Measurements from ENCODE around the gene CRIM1.

The CRIM1 gene

GRCh38 chr2:36561237-36561944, 205.8 kb downstream of the CRIM1 start:
- no peak for DNase-seq

DNA sequence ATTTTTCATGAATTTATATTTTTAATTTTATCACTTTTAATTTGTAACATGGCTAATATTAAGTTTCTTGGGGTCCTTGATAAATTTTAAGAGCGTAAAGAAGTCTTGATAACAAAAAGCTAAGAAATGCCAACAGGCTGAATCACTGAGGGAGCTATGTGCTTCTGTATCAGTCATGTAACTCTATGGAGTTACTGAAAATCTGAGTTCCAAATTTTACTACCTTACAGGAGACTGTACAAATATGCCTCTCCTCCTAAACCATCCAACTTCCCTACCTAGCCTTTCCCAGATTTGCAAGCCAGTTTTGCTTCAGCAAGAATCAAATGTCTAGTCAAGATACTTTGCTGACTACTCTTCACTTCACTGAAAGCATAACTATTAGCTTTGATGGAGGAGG, 206.7 kb downstream of the CRIM1 start:
- no peak for DNase-seq

- no peak for DNase-seq
These were observed 207.5 kb downstream of the CRIM1 start for GRCh38 chr2:36562973-36563532.

GRCh38 chr2:36564377-36564930, 208.9 kb downstream of the CRIM1 start:
- no peak for DNase-seq

- no peak for DNase-seq
These were observed 210.1 kb downstream of the CRIM1 start for GRCh38 chr2:36565712-36566111.

- no peak for DNase-seq
These were observed 211.3 kb downstream of the CRIM1 start for GRCh38 chr2:36566887-36567286.

GRCh38 chr2:36567711-36568408, 212.3 kb downstream of the CRIM1 start:
- DNase-seq: no peak

DNA sequence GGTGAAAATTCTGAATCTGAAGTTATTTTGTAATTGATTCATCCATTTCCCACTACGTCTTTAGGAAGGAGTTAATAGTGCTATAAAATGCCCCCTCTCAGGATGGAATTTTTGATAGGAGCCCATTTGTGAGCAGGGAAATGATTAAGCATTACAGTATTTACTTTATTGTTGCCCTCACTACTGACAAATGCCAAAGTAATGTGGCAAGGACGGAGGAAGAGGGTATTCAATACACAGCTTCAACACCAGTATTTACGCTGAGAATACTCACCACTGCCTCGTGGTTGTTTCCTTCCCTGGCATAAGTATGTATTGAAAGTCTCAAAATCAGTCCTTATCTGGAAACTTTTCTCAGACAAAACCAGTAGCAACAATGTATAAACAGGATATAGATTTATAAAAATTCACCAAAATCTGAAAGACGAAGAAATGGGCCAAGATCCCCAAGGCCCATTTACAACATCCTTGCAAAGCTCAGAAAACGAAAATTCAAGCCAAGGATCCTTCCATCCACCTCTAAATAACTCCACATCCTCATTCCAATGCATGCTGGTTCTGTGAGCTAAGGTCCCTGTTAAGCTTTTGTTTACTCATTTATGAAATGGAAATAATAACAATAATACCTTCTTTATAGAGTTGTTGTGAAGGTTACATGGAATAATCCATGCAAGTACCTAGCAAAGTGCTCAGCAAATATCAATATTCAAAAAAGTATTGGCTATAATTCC, 213.1 kb downstream of the CRIM1 start:
- DNase-seq: no peak

DNA sequence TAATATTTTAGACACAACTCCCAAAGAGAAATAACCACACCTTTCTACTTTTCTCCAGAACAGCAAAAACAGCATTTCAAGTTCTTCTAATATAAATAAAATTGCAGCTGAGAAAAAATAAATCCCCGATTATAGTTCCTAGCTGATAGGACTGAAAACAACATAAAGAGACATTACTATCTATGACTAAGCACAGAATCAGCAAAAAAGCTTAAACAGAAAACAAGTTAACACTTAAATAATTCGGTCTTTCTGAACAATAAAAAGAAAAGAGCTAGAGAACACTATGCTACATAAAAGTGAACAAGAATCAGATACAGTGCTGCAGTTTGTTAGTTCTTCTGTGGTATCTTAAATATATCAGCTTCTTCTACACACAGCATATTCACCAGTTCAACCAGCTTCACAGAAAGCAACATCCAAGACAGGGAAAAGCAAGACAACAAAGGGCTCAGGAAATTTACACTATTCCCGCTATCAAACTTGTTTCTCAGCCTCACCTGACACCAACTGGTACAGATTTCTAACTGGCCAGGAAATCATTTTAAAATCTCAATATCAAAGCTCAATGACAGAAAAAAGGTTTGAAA, 213.8 kb downstream of the CRIM1 start:
- no peak for DNase-seq

- DNase-seq: no peak
These were observed 214.8 kb downstream of the CRIM1 start for GRCh38 chr2:36570416-36570815.

GRCh38 chr2:36572054-36572718, 216.6 kb downstream of the CRIM1 start:
- no peak for DNase-seq

GRCh38 chr2:36572719-36573059, 217.1 kb downstream of the CRIM1 start:
- no peak for DNase-seq

GRCh38 chr2:36573165-36573564, 217.6 kb downstream of the CRIM1 start:
- DNase-seq: no peak

GRCh38 chr2:36574560-36574959, 219.0 kb downstream of the CRIM1 start:
- no peak for DNase-seq

GRCh38 chr2:36577884-36578283, 222.3 kb downstream of the CRIM1 start:
- no peak for DNase-seq

DNA sequence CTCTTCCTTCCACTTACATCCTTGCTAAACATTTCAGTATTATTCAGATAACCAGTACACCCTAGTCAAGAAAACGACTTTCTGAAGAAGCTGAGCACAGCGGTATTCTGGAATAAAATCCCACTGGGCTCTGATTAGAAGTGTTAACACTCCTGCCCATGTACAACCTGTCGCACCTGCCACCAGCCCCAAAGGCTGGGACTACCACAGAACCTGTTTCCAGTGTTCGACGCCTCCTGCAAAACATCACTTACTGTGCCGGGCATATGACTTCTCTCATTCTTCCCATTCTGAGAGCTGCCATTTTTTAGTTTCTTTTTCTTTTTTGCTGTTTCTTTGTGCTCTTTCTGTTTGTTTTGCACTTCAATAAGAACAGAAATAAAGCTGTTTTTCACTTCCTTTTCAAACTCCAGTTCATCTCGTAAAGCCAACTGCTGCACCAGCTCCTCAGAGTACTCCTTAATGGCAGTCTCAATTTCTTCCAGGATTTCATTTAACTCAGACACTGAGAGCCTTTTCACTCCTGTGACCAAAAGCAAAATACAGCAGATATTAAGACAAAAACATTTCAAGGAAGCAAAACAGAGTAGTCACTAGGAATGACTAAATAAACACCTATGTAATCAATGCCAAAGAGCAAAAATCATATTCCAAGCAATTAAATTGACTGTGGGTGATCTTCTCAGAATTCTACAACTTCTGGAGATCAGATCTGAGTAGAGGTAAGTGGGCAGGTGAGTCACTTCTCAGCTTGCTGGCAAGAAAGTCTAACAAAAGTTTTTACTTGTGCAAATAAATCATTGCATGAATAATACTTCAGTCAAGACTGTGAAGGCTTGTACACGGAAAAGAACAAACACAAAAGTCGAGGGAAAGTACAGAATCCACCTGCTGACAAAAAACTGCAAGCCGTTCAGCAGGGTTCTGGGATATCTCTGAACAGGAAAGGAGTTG, 223.0 kb downstream of the CRIM1 start:
- no peak for DNase-seq

- no peak for DNase-seq
These were observed 223.7 kb downstream of the CRIM1 start for GRCh38 chr2:36579297-36579664.

DNA sequence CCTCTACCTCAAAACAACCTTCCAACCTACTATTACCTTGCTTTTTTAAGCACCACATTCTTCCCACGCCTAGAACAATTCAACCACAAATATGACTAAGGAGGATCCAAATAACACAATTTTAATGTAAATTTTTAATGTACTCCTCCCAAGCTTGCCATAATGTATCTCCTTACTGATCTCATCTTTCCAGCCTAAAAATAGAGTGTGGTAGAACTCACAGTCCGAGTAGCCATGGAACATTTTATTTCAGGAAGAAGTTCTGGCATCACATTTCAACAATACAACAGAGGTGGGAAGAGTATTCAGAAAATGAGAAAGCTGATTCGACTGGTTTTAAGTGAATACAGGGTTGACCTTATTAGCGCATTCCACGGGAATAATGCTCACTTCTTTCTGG, 227.0 kb downstream of the CRIM1 start:
- no peak for DNase-seq

GRCh38 chr2:36582951-36583350, 227.4 kb downstream of the CRIM1 start:
- no peak for DNase-seq

- DNase-seq: no peak
These were observed 228.7 kb downstream of the CRIM1 start for GRCh38 chr2:36584148-36584794.

DNA sequence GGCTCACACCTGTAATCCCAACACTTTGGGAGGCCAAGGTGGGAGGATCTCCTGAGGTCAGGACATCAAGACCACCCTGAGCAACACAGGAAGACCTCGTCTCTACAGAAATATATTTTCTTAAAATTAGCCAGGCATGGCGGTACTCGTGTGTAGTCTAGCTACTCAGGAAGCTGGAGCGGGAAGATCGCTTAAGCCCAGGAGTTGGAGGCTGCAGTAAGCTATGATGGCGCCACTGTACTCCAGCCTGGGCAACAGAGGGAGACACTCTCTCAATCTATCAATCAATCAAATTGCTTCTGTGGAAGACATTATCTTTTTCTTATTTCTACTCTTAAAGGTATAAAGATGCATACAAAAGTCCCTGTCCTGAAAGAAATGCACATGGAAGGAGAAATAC, 231.1 kb downstream of the CRIM1 start:
- DNase-seq: no peak
